ENCODE results near the gene TSPOAP1. TPM values are rescaled to one million over a fixed set of nuclear protein-coding genes. Genes with fewer than 3 reads are reported as not detected.

Gene TSPOAP1
- total and polyA plus RNA-seq, 2 of the 4 experiments (the other 2 are of a cell fraction), result 0.90 to 1.6 TPM

- Histone ChIP-seq H3K18ac (ENCODE audit: low read depth, low read length) (no peak overlapping the region), H4K8ac (ENCODE audit: low read depth in 2 of 2, low read length in 2 of 2) (no peak overlapping the region), H2AFZ (replicated peaks; ENCODE audit: low read length, poor library complexity) (no peak overlapping the region), H2BK20ac (ENCODE audit: low read depth, low read length) (no peak overlapping the region), H3K4me1 (ENCODE audit: control insufficient read depth, insufficient read depth, low read length) (no peaks in the 10 kb centered on the region), H3K23ac (ENCODE audit: low read depth, low read length) (no peak overlapping the region), H3K4me3 (ENCODE audit: insufficient read depth, low read depth, low read length) (no peak overlapping the region), H3K36me3 (ENCODE audit: control insufficient read depth, insufficient read depth, low read length) (no peaks in the 10 kb centered on the region), H3K56ac (ENCODE audit: extremely low read depth, insufficient read depth, low read length) (no peak overlapping the region), H3K4ac (ENCODE audit: low read depth, low read length) (no peak overlapping the region), H2BK15ac (ENCODE audit: low read depth, low read length) (no peak overlapping the region), H4K20me1 (ENCODE audit: insufficient read depth, low read length) (no peaks in the 10 kb centered on the region), H2BK120ac (ENCODE audit: low read depth, low read length) (no peak overlapping the region), H3K79me1 (ENCODE audit: low read depth in 1 of 2, low read length in 2 of 2) (no peaks in the 10 kb centered on the region), H3K9me3 (ENCODE audit: control insufficient read depth, insufficient read depth, low read length) (no peaks in the 10 kb centered on the region), H4K5ac (ENCODE audit: low read depth, low read length) (no peak overlapping the region), H2AK9ac (replicated peaks; ENCODE audit: low read depth, low read length, poor library complexity) (no peak overlapping the region), H3K27ac (ENCODE audit: insufficient read depth, low read length) (no peak overlapping the region), H3K9me1 (ENCODE audit: insufficient read depth, low read length) (no peaks in the 10 kb centered on the region), H3K14ac (replicated peaks; ENCODE audit: low read depth, low read length) (no peak overlapping the region), H3K27me3 (ENCODE audit: control insufficient read depth, insufficient read depth, low read length) (peaks cover 6% of the 10 kb centered on the region), H4K91ac (ENCODE audit: insufficient read depth, low read depth, low read length) (no peak overlapping the region), H2AK5ac (ENCODE audit: low read depth, low read length) (no peak overlapping the region), H3K4me2 (ENCODE audit: low read depth, low read length) (no peak overlapping the region), H3K9ac (ENCODE audit: low read depth, low read length) (no peak overlapping the region), H2BK5ac (ENCODE audit: low read depth, low read length, poor library complexity, severe bottlenecking) (no peak overlapping the region)
- intact Hi-C loops (cut with micrococcal nuclease) (no loop called here), dilution Hi-C loops (cut with HindIII; ENCODE audit: low sequenced_read_pairs, unreplicated experiment) (no loop called here), in situ Hi-C loops (cut with MboI; ENCODE audit: low sequenced_read_pairs) (no loop called here)
- no TSS peak for BruUV-seq (replicated peaks)
- ChIA-PET CTCF (interaction anchor here (0.8 to 0.9 kb wide), 2 partner anchors 9 to 16 kb away, joined by 3 to 7 read pairs; no protein-coding TSS in a partner anchor), POLR2A (ENCODE audit: unreplicated experiment) (no interaction called here)
- WGBS, 2 experiments (ENCODE audit: extremely low coverage in 2 of 2, insufficient read length in 1 of 2), result no CpG with 5 or more reads among the region's 7 CpGs
- ATAC-seq (ENCODE audit: low read depth) (no peak), DNase-seq (no peak)
- TF ChIP-seq NFE2L2 (IDR thresholded peaks at IDR 0.05; ENCODE audit: low read depth, low read length), result no peak
- TF ChIP-seq FOS (IDR thresholded peaks at IDR 0.05; ENCODE audit: low read depth, low read length), result no peak
- TF ChIP-seq USF2 (IDR thresholded peaks at IDR 0.05; ENCODE audit: low read depth, low read length), result no peak
- no peak for TF ChIP-seq BHLHE40 (IDR thresholded peaks at IDR 0.05; ENCODE audit: low read depth, low read length)
- no peak for TF ChIP-seq CTCF (conservative IDR thresholded peaks at IDR 0.05; ENCODE audit: low read depth, low read length)
- TF ChIP-seq CHD1 (IDR thresholded peaks at IDR 0.05; ENCODE audit: low read depth, low read length), result no peak
- TF ChIP-seq MXI1 (IDR thresholded peaks at IDR 0.05; ENCODE audit: borderline replicate concordance, low read depth, low read length), result no peak
- no peak for TF ChIP-seq SMC3 (IDR thresholded peaks at IDR 0.05; ENCODE audit: low read depth, low read length)
- no peak for TF ChIP-seq CEBPB (IDR thresholded peaks at IDR 0.05; ENCODE audit: low read depth, low read length)
- no peak for TF ChIP-seq MAFK (IDR thresholded peaks at IDR 0.05; ENCODE audit: low read depth, low read length)
- no peak for TF ChIP-seq RFX5 (IDR thresholded peaks at IDR 0.05; ENCODE audit: low read depth, low read length)
- TF ChIP-seq MAZ (IDR thresholded peaks at IDR 0.05; ENCODE audit: borderline replicate concordance, low read depth, low read length), result no peak
- TF ChIP-seq RCOR1 (IDR thresholded peaks at IDR 0.05; ENCODE audit: insufficient replicate concordance, low read length), result no peak
- TF ChIP-seq RAD21 (IDR thresholded peaks at IDR 0.05; ENCODE audit: low read length), result no peak
- no peak for TF ChIP-seq POLR2A (IDR thresholded peaks at IDR 0.05; ENCODE audit: low read depth, low read length)
Measured at GRCh38 chr17:58265902-58266875, 62.4 kb downstream of the TSPOAP1 start.

All from IMR-90 (cell line).